ENCODE data around the gene SV2B.
A peak's percentile ranks its signal among the peaks of the same experiment; 100 is the strongest.
"Not testable (repeated sequence)": the region's sequence is repeated elsewhere in the genome, so short reads cannot be mapped to it uniquely, and the experiment has no call there.

Gene SV2B, protein sequence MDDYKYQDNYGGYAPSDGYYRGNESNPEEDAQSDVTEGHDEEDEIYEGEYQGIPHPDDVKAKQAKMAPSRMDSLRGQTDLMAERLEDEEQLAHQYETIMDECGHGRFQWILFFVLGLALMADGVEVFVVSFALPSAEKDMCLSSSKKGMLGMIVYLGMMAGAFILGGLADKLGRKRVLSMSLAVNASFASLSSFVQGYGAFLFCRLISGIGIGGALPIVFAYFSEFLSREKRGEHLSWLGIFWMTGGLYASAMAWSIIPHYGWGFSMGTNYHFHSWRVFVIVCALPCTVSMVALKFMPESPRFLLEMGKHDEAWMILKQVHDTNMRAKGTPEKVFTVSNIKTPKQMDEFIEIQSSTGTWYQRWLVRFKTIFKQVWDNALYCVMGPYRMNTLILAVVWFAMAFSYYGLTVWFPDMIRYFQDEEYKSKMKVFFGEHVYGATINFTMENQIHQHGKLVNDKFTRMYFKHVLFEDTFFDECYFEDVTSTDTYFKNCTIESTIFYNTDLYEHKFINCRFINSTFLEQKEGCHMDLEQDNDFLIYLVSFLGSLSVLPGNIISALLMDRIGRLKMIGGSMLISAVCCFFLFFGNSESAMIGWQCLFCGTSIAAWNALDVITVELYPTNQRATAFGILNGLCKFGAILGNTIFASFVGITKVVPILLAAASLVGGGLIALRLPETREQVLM

DNA sequence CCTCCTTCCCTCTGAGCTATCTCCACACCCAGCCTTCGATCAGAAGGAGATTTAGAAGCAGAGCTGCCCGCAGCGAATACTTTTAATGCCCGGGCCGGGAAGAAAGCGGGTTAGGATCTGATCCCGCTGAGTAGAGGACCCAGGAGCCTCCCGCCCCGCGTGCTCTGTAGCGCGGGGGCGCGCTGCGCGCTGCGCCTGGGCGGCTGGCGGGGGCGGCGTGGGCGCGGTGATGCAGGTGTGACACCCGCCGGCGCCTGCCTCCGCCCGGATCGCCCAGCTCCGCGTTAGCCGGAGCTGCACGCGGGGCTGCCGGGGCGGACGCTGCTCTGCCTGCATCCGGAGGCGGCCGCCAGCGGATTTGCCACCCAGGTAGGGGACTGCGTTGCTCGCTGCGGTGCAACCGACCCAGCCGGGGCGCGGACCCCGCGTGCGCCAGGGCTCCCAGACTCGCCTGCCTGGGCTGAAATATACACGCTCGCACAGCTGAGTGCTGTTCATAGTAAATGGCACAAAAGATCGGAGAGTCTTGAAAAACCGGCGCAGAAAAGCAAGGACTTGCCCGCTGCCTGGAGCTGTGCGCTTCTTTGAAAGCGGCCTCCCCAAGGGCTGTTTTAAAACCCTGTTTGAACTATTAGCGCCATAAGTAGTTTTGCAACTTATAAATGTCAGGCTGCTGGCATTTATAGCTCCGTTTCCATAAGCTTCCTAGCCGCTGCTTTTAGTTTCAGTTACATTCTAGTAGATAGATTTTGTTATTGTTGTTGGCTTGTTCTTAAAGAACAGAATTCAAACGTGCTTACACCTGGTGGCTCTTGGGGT, at the start of gene SV2B:
Gene SV2B (plus strand): TSS at position 263 of the 819 bp plus-strand sequence. CDS start 126,007 bp downstream, outside the sequence.
- DNase-seq, result peak; percentile 26

DNA sequence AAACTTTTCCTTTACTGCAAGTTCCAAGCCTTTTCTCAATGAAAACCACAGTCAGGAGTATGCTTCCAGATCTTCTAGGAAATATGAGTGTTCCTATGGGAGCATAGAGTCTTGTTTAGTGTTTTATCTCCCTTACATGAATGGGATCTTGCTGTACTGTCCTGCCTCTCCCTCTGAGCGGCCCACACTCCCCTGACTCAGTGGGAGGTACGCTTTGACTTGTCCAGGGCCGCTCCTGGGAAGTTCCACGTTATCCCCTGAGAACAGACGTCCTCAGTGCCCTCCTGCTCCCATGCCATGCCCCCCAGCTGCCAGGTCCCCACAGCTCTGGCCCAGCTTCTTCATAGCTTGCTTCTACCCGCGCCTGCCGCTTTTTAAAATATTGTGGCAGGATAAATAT, 48.8 kb upstream of the SV2B start:
- no peak for DNase-seq

DNA sequence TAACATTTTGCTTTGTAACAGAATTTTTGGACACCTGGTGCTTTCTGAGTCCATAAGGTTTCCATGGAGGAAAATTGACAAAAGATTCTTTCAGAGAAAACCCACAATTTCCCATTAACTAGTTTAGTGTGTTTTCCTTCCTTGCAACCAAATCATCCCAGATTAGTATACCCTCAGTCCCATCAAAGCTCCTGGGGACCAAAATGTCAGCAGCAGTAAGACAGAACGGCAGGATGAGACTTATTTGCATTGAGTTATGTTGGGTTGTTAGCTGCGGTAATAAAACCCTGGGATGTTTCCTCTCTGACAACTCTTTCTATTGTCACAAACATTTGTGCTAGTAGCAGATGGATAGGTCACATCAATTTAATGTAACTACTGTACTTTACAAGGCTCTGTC, 45.2 kb upstream of the SV2B start:
- DNase-seq, result no peak

DNA sequence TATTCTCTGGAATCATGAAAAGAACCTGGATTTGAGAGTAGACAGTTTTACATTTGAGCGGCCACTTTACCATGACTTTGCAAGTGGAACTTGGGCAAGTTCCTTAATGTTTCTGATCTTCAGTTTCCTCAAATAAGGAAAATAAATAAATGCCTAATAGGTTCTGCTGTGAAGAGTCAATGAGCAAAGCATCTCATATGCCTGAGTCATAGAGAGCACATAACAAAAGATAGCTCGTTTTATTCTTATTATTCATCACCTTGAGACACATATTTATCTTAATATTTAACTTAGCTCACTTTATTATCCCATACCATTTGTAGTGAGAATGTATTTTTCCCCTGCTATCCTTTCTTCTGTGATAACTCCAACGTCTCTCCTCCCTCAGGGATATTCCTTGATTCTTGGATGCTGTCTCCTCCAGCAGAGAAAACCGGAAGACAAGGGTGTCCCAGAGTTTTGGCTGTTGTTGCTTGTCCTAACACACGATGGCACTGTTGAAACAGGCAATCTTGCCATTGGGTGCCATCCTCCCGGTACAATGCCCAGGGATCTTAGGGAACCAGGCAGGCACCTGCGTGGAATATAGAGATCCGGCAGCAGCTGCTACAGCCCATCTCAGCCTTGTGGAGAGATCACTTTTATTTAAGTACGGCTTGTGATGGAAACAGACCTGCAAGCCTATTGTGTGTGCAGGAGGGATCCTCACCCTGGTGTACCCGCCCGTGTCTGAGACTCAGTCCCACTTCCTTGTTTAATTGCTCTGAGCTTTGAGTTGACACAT, 44.3 kb upstream of the SV2B start:
- DNase-seq, result peak; percentile 71

DNA sequence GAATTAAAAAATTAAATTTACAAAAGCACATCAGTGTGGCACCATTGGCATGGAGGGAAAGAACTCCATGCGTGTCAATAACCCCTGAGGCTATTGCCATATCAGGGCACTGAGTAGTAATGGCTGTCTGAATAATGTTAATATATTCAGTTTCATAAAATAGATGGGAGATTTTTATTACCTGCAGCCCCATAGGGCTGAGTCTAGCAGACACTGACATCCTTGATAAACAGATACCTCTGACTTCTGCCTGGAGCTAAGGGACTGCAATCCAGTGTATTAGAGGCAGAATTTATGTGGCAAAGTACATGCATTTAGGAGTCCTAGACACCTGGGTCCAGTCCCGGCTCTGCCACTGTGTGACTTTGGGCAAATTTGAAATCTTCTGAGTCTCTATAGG, 38.8 kb upstream of the SV2B start:
- DNase-seq, result no peak

DNA sequence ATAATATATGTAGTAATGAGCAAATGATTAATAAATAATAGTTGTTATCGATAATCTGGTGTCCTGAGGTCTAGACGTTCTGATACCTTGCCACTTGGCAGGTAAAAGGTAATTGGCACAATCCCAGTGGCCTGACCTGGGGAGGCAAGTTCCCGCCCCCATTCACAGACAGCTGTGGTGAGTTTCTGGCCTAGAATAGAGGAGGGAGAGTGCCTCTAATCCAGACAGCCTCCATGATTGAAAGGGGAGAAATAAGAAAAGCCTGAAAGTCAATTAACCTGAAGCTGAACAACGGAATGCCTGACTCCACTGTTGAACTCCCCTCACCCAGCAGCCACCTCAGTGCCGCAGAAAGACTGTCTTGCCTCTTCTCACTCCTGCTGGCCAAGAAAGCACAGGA, 38.1 kb upstream of the SV2B start:
- DNase-seq, result no peak

DNA sequence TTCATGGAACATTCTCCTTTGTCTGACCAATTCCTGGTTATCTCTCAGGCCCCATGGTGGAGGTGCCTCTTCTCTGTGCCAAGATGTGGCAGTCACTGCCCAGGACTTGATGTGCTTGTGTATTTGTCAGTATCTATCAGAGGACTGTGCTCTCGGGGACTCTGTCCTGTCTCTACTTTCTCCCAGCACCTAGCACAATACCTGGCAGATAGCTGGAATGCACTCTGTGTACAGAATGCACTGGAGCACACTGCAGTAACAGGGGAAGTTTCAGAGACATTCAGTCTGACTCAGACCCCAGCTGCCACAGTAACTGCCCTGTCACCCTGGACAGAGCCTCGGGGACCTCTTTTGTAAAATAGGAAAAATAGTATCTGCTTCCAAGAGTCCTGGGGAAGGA, 34.6 kb upstream of the SV2B start:
- DNase-seq, result no peak

DNA sequence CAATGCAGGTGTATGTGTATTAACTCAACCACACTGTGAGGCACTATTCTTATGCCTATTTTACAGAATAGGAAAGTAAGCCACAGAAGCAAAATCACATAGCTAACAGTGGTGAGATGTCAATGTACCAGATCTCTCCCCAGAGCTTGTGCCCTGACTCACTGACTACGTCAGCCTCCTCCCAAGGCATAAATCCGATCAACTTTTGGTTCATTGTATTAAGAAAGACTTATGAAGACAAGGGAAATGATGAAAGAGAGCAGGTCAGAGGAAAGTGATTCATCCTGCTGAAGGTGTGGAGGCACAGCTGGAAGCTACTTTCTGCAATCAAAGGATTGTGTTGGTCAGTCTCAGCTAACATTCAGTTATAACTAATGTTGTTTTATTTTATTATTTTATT, 33.0 kb upstream of the SV2B start:
- DNase-seq, result no peak

DNA sequence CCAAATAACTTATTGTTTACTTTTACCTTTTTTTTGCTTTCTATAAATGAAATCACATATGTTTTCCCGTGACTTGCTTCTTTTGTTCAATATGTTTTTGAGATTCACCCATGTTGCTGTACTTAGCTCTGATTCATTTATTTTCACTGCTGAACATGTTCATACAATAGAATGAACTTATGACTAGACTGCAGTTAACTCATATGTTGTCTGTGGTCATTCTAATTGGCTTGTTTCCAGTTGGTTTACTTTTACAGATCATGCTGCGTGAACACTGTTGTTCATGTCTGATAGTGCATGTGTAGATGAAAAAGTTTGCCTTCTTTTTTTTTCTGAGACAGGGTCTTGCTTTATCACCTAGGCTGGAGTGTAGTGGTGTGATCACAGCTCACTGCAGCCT, 31.6 kb upstream of the SV2B start:
- no peak for DNase-seq

DNA sequence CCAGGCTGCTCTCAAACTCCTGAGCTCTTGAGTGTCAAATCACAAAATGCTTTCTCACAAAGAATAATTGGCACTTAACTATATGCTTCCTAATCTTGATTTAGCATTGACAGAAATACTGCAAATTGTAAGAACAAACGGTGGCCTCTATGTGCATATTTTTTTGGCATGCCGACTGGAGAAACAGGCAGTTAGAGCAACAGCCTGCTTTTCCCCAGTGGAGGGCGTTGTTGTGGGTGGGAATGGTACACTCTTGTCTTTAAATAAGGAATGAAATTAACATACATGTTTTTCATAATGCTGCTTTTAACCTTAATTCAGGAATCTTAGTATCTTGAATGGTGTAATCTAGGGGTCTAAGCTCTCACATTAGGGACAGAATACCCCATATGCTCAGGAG, 31.1 kb upstream of the SV2B start:
- no peak for DNase-seq

DNA sequence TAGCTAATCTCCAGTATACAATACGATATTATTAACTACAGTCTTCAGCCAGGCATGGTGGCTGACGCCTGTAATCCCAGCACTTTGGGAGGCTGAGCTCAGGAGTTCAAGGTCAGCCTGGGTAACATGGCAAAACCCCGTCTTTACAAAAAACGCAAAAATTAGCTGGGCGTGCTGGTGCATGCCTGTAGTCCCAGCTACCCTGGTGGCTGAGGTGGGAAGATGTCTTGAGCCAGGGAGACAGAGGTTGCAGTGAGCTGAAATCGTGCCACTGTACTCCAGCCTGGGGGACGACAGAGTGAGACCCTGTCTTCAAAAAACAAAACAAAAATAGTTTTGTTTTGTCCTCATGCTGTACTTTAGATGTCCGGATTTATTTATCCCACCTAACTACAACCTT, 29.2 kb upstream of the SV2B start:
- no peak for DNase-seq

DNA sequence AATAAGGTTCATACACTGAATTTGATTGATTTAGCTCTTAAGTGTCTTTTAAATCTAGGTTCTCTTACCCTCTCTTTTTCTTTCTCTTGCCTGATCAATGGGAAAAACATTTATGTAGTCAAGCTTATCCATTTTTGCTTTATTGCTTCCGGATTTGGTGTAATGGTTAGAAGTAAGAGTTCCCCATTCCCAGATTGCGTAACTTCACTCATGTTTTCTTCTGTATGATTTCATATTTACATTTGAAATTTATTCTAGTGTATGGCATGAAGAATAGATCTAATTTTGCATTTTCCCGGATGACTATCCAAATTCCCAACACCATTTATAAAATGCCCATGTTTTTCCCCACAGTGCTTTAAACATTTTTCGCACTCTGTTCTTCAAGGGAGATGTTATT, 27.9 kb upstream of the SV2B start:
- DNase-seq, result no peak

DNA sequence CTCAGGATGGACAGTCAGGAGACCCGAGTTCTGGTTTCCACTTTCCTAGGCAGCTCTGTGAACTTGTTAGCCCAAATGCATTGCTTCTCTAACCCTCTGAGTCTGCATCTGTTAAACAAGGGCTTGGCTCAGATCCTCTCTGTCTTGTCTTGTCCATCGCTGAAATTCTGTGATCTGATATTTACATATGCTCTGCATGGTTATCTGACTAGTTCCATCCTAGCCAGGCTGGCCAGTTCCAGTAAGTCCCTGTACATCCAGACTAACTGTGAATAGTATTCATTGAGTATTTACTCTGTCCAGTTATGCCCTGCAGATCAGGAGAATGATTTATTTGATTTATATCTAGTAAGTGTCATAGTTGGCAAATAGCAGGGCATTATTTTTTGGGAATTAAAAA, 27.0 kb upstream of the SV2B start:
- DNase-seq, result no peak

DNA sequence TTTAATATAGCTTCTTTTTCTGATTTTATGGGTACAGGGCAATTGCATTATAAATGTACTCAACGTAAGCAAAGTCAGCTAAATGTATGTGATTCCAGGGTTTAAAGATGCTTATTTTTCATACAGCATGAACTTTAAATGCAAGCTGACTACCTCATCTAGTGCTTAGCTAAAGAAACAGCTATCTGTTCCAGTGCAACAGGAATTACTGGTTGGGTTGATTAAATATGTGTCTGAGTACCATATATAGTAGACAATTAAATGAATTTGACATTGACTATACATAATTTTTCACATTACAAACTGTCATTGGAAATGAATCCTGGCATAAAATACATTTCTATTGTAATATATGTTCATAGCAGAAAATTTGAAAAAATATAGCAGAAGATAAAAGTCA, 26.3 kb upstream of the SV2B start:
- DNase-seq, result no peak

DNA sequence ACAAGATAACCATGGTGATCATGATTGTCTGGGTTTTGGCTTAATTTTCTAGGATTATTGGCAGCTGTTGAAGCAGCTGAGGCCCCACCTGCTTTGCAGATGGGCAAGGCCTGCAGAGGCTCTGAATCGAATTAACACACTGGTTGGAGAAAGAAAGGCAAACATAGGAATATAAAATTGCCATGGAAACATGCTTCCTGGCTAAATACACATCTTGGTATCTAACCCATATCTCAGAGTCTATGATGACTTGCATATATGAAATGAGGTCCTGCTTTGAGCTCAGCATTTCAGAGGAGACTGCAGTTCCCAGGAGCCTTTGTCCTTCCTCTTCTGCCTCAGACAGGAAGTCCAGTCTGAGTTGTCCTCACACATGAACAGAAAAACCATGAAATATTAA, 24.3 kb upstream of the SV2B start:
- DNase-seq, result no peak

DNA sequence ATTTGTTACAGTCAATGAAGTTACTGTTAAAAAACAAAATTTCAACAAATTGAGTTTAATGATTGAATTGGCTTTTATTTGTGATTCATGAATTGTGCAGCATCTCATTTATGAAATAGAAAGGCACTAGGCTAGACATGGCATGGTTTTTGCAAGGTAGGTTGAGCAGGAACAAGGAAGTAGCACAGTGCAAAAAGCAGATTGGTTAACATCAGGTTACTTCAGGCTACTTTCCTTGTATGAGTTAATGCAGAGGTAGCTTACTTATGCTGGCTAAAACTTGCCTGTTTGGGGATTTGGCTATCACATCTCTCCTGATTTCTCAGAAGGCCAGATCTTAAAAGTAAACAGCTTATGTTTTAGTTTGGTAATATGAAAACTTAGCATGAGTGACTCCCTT, 23.0 kb upstream of the SV2B start:
- no peak for DNase-seq

DNA sequence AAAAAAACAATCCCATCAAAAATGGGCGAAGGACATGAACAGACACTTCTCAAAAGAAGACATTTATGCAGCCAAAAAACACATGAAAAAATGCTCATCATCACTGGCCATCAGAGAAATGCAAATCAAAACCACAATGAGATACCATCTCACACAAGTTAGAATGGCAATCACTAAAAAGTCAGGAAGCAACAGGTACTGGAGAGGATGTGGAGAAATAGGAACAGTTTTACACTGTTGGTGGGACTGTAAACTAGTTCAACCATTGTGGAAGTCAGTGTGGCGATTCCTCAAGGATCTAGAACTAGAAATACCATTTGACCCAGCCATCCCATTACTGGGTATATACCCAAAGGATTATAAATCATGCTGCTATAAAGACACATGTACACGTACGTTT, 6.2 kb upstream of the SV2B start:
- DNase-seq, result not testable (repeated sequence)

DNA sequence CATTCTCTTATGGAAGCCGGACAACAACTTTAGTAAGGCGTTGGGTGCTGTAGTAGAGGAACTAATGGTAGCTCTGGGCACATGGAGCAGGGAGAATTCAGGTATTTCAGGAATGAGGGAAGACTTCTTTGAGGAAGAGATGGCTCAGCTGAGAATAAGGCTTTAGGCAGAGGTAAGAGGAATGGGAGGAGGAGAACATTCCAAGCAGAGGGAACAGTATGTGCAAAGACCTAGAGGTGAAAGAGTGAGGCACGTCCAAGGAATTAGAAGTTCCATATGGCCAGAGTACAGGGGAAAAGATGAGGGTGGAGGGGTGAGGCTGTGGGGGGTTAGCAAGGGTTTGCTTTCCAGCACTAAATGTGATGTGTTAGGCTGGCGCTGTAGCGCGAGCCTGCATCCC, 1.6 kb upstream of the SV2B start:
- no peak for DNase-seq

DNA sequence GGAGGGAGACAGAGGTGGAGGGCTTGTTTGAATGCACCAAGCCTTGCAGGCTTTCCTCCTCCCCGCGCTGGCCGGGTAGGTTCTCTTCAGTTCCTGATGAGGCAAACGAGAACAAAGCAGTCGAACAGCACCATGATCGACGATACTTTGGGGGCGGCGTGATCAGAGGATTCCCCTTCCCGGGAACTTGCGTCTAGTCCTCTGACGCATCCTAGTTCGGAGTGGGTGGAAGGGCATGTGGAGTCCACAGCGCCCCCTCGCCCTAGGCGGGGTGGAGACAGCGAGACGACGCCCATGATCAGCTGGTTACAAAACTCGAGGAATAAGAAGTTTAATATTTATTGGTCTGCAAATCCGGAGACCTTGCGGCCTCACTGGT, 452 bp upstream of the SV2B start:
- DNase-seq, result no peak

DNA sequence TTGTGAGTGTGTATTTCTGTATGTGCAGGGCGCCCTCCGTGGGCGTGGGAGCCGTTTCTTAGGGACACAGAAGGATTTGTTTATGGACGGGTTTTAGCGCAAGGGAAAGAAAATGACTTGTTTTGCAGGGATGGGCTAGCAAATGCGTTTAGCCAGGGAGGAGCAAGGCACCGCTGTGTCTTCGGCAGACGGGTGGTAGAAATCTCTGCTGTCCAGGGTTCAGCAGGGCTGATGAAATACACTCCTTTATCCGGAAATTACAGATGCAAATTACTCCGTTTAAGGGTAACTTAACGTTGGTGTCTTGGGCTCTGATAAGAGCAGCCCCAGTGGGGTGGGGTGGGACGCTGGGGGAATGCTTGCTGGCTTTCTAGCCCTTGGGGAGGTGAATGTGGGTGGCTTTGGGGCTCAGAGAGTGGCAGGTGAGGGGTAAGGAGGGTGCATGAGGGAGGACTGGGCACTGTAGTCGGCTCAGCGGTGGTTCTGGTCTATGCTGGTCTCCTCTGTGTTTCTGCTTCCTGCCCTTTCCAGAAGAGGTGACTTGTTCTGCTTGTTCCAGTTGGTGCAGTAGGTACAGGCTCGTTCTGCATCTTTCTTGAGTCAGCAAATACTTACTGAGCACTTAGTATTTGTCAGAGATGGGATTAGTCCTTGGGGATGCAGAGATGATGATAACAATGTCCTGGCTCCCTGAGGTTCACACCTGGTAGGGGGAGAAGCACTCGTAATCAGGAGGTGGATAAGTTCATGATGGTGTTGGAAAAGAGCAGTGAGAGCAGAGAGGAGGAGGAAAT, 954 bp downstream of the SV2B start:
- DNase-seq, result no peak

DNA sequence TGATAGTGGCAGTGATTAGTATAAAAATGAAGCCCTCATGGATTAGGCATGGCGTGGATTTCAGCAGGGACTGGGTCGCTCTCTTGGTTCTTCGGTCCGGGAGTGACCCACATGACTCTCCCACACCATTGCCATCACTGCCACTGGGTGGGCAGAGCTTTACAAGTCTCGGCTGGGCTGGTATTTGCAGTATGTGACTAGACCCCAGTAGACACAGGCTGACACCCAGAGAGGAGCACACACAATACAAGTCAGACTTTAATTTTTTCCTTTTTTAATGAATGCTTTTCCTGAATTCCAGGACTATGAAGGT, 1.5 kb downstream of the SV2B start:
- no peak for DNase-seq

DNA sequence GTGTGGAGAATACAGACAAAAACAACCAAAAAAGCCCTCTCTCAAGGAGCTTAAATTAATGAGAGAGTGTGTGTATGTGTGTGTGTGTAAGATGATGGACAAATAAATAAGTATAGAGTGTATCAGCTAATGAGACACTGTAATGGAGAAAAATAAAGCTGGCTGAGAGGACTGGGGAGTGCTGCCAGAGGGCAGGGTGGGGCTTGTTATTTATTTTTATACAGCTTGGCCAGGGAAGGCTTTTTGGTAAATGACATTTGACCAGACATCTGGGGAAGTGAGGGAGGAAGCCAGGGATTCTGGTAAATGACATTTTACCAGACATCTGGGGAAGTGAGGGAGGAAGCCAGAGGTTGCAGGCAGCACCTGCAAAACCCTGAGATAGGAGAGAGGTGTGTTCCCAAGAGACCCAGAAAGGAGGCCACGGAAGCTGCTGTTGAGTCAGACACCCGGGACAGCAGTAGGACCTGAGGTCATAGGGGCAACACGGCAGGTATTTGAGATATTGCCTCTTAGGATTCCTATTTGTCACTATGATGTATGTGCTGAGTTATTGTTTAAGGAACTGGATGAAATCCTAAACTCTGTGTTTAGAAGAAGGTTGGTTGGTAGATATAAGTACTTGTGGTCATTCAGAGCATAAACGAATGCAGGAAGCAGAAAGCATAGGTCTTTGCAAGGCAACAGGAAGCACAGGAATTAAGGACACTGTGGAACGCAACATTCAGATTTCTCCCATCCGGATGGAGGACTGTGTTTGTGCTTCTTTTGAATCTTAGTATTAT, 2.7 kb downstream of the SV2B start:
- no peak for DNase-seq
